HUES6 (cell line): ENCODE results near the gene KIF26A.

Source experiments
- H3K27ac ChIP-seq: 2 replicates; pipeline ENCODE4 v1.7.0; 2013; ENCODE audit warnings: low read depth, mild to moderate bottlenecking, low read length, inconsistent platforms
- H3K27me3 ChIP-seq: 2 replicates; pipeline ENCODE4 v1.6.1; 2013; ENCODE audit warnings: low read length; ENCODE audit not compliant: control insufficient read depth, insufficient read depth
- H3K36me3 ChIP-seq: 2 replicates; pipeline ENCODE4 v1.6.1; 2013; ENCODE audit warnings: low read length; ENCODE audit not compliant: control insufficient read depth, insufficient read depth
- H3K4me1 ChIP-seq: 2 replicates; pipeline ENCODE4 v1.6.1; 2013; ENCODE audit warnings: low read length; ENCODE audit not compliant: control insufficient read depth, insufficient read depth
- H3K4me3 ChIP-seq: 2 replicates; pipeline ENCODE4 v1.5.1; 2013; ENCODE audit warnings: low read depth, low read length
- H3K9ac ChIP-seq: one replicate; pipeline ENCODE4 v1.6.1; 2013; ENCODE audit warnings: mild to moderate bottlenecking, low read length
- H3K9me3 ChIP-seq: 2 replicates; pipeline ENCODE4 v1.6.1; 2013; ENCODE audit warnings: low read depth, low read length; ENCODE audit not compliant: control insufficient read depth, insufficient read depth

KIF26A gene

GRCh38 chr14:104125011-104125410, 13.4 kb upstream of the KIF26A start:
- Histone ChIP-seq H3K9ac (no peak overlapping the region), H3K4me1 (no peaks in the 10 kb centered on the region), H3K27ac (no peak overlapping the region), H3K4me3 (no peak overlapping the region), H3K36me3 (no peaks in the 10 kb centered on the region), H3K27me3 (peaks cover 15% of the 10 kb centered on the region), H3K9me3 (peaks cover 31% of the 10 kb centered on the region)

- Histone ChIP-seq H3K27me3 (peaks cover 2% of the 10 kb centered on the region; the same call in 1 of the 2 replicates), H3K36me3 (no peaks in the 10 kb centered on the region), H3K9me3 (peaks cover 34% of the 10 kb centered on the region), H3K9ac (no peak overlapping the region), H3K4me1 (no peaks in the 10 kb centered on the region), H3K27ac (no peak overlapping the region), H3K4me3 (no peak overlapping the region)
Measured at GRCh38 chr14:104126753-104127152, 11.6 kb upstream of the KIF26A start.

GRCh38 chr14:104128981-104129380, 9.4 kb upstream of the KIF26A start:
- Histone ChIP-seq H3K27ac (no peak overlapping the region), H3K4me3 (no peak overlapping the region), H3K4me1 (no peaks in the 10 kb centered on the region; the same call in 1 of the 2 replicates), H3K27me3 (peaks cover 20% of the 10 kb centered on the region), H3K9ac (no peak overlapping the region), H3K36me3 (no peaks in the 10 kb centered on the region), H3K9me3 (peaks cover 31% of the 10 kb centered on the region)

GRCh38 chr14:104129556-104129955, 8.8 kb upstream of the KIF26A start:
- Histone ChIP-seq H3K9ac (no peak overlapping the region), H3K36me3 (no peaks in the 10 kb centered on the region), H3K4me1 (no peaks in the 10 kb centered on the region; the same call in 1 of the 2 replicates), H3K27ac (no peak overlapping the region), H3K27me3 (peaks cover 25% of the 10 kb centered on the region), H3K9me3 (peaks cover 31% of the 10 kb centered on the region), H3K4me3 (no peak overlapping the region)

GRCh38 chr14:104130974-104131651, 7.3 kb upstream of the KIF26A start:
- Histone ChIP-seq H3K9ac (no peak overlapping the region), H3K27ac (no peak overlapping the region), H3K27me3 (peaks cover 41% of the 10 kb centered on the region), H3K4me1 (peaks cover 9% of the 10 kb centered on the region), H3K9me3 (peaks cover 25% of the 10 kb centered on the region), H3K36me3 (no peaks in the 10 kb centered on the region), H3K4me3 (no peak overlapping the region)

GRCh38 chr14:104131968-104132732, 6.2 kb upstream of the KIF26A start:
- H3K9me3 ChIP-seq, result peaks cover 16% of the 10 kb centered on the region
- peaks cover 15% of the 10 kb centered on the region for H3K4me1 ChIP-seq
- no peak overlapping the region for H3K4me3 ChIP-seq

GRCh38 chr14:104132981-104133380, 5.4 kb upstream of the KIF26A start:
- peaks cover 14% of the 10 kb centered on the region for H3K9me3 ChIP-seq
- no peak overlapping the region for H3K9ac ChIP-seq
- H3K27ac ChIP-seq, result no peak overlapping the region
- no peak overlapping the region for H3K4me3 ChIP-seq
- peaks cover 17% of the 10 kb centered on the region for H3K4me1 ChIP-seq
- no peaks in the 10 kb centered on the region for H3K36me3 ChIP-seq
- peaks cover 57% of the 10 kb centered on the region for H3K27me3 ChIP-seq

More at GRCh38 chr14:104131968-104132732, 6.2 kb upstream of the KIF26A start:
- Histone ChIP-seq H3K27me3 (peaks cover 50% of the 10 kb centered on the region), H3K27ac (no peak overlapping the region), H3K9ac (no peak overlapping the region), H3K36me3 (no peaks in the 10 kb centered on the region)

- Histone ChIP-seq H3K27ac (no peak overlapping the region), H3K4me1 (peaks cover 17% of the 10 kb centered on the region), H3K9me3 (peaks cover 13% of the 10 kb centered on the region), H3K36me3 (no peaks in the 10 kb centered on the region), H3K27me3 (peaks cover 57% of the 10 kb centered on the region), H3K9ac (no peak overlapping the region), H3K4me3 (no peak overlapping the region)
Measured at GRCh38 chr14:104133496-104133895, 4.9 kb upstream of the KIF26A start.

GRCh38 chr14:104134061-104134965, 4.1 kb upstream of the KIF26A start:
- Histone ChIP-seq H3K9me3 (peaks cover 10% of the 10 kb centered on the region), H3K36me3 (no peaks in the 10 kb centered on the region), H3K27ac (no peak overlapping the region), H3K27me3 (peaks cover 60% of the 10 kb centered on the region), H3K4me1 (peaks cover 20% of the 10 kb centered on the region), H3K4me3 (peak overlapping the region; percentile 59; the same call in 1 of the 2 replicates), H3K9ac (no peak overlapping the region)

GRCh38 chr14:104135121-104135903, 3.1 kb upstream of the KIF26A start:
- H3K36me3 ChIP-seq, result no peaks in the 10 kb centered on the region
- H3K27me3 ChIP-seq, result peaks cover 60% of the 10 kb centered on the region
- H3K4me1 ChIP-seq, result peaks cover 30% of the 10 kb centered on the region
- no peak overlapping the region for H3K27ac ChIP-seq
- H3K4me3 ChIP-seq, result peak overlapping the region; percentile 59
- peaks cover under 1% of the 10 kb centered on the region; the same call in 1 of the 2 replicates for H3K9me3 ChIP-seq
- H3K9ac ChIP-seq, result peak overlapping the region; percentile 20
